Ovary (tissue), 3 donors: ENCODE data around the gene COPS8.

Experiments
- POLR2A ChIP-seq: fragments of 450-650 bp; IDR thresholded peaks from one replicate; pipeline ENCODE4 v1.6.1; 2017; ENCODE audit warnings: antibody characterized with exemption, mild to moderate bottlenecking, moderate library complexity
- TF ChIP-seq, protein P1 (sequence below), 3 donors: fragments of 450-650 bp in 2 of 3; fragments of 200-600 bp in 1 of 3; IDR thresholded peaks; one replicate each; pipeline versions ENCODE4 v1.5.1 to v1.8.0; 2016 to 2022; ENCODE audit warnings: antibody characterized with exemption in 3 of 3, mild to moderate bottlenecking in 1 of 3
- donor health status: DM: no; HTN: no; CAD: no.

DNA sequence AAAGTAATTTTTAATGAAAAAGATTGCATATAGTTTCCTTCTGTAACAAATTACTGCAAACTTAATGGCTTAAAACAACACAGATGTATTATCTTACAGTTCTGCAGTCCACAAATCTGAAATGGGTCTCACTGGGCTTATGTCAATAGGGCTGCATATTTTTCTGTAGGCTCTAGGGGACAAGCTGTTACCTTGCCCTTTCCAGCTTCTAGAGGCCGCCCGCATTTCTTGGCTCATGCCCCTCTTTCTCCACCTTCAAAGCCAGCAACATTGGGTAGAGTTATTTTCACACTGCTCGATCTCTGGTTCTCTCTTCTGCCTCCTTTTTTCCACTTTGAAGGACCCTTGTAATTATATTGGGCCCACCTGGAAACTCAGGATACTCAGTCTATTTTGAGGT is 16.7 kb downstream of the COPS8 start:
- TF ChIP-seq, protein P1, sequence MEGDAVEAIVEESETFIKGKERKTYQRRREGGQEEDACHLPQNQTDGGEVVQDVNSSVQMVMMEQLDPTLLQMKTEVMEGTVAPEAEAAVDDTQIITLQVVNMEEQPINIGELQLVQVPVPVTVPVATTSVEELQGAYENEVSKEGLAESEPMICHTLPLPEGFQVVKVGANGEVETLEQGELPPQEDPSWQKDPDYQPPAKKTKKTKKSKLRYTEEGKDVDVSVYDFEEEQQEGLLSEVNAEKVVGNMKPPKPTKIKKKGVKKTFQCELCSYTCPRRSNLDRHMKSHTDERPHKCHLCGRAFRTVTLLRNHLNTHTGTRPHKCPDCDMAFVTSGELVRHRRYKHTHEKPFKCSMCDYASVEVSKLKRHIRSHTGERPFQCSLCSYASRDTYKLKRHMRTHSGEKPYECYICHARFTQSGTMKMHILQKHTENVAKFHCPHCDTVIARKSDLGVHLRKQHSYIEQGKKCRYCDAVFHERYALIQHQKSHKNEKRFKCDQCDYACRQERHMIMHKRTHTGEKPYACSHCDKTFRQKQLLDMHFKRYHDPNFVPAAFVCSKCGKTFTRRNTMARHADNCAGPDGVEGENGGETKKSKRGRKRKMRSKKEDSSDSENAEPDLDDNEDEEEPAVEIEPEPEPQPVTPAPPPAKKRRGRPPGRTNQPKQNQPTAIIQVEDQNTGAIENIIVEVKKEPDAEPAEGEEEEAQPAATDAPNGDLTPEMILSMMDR (IDR thresholded peaks at IDR 0.05), result no peak
- no peak for TF ChIP-seq POLR2A
